MM.1S (cell line): ENCODE data around the gene TBRG4.

ENCODE experiments used
- DNase-seq: peaks from one replicate; pipeline ENCODE4 v3.0.0-alpha.2; 2015
- H2AFZ ChIP-seq: fragments of 300-600 bp; sonication (generic); 2 replicates; pipeline ENCODE4 v1.6.0; 2016; ENCODE audit warnings: antibody characterized with exemption, low read length
- H3F3A ChIP-seq: fragments of 300-600 bp; sonication (generic); 2 replicates; pipeline ENCODE4 v1.6.1; 2016; ENCODE audit warnings: mild to moderate bottlenecking, antibody characterized with exemption, low read length, moderate library complexity, mixed read lengths; ENCODE audit not compliant: insufficient read depth
- H3K27ac ChIP-seq: fragments of 300-600 bp; sonication (generic); 2 replicates; pipeline ENCODE4 v1.5.1; 2016; ENCODE audit warnings: mild to moderate bottlenecking, low read length
- H3K27me3 ChIP-seq: fragments of 300-600 bp; sonication (generic); replicated peaks from 2 replicates; pipeline ENCODE4 v1.6.0; 2016; ENCODE audit warnings: low read length; ENCODE audit not compliant: insufficient read depth
- H3K36me3 ChIP-seq: fragments of 300-600 bp; sonication (generic); replicated peaks from 2 replicates; pipeline ENCODE4 v1.6.1; 2016; ENCODE audit warnings: mild to moderate bottlenecking, low read length, mixed read lengths; ENCODE audit not compliant: insufficient read depth
- H3K4me1 ChIP-seq: fragments of 300-600 bp; sonication (generic); 2 replicates; pipeline ENCODE4 v1.6.1; 2016; ENCODE audit warnings: low read length, mixed read lengths
- H3K4me2 ChIP-seq: fragments of 300-600 bp; sonication (generic); 2 replicates; pipeline ENCODE4 v1.6.0; 2016; ENCODE audit warnings: low read depth, low read length
- H3K4me3 ChIP-seq: fragments of 300-600 bp; sonication (generic); 2 replicates; pipeline ENCODE4 v1.5.1; 2016; ENCODE audit warnings: low read length, mixed read lengths
- H3K79me2 ChIP-seq: fragments of 300-600 bp; sonication (generic); 2 replicates; pipeline ENCODE4 v1.6.1; 2016; ENCODE audit warnings: mixed run types, low read length, mixed read lengths
- H3K9ac ChIP-seq: fragments of 300-600 bp; sonication (generic); 2 replicates; pipeline ENCODE4 v1.6.1; 2016; ENCODE audit warnings: low read length, mixed read lengths
- H3K9me2 ChIP-seq: fragments of 300-600 bp; sonication (generic); replicated peaks from 2 replicates; pipeline ENCODE4 v1.6.1; 2016; ENCODE audit warnings: mild to moderate bottlenecking, low read length, mixed read lengths; ENCODE audit not compliant: insufficient read depth
- H3K9me3 ChIP-seq: fragments of 300-600 bp; sonication (generic); replicated peaks from 2 replicates; pipeline ENCODE4 v1.6.1; 2016; ENCODE audit warnings: mild to moderate bottlenecking, low read length, mixed read lengths; ENCODE audit not compliant: insufficient read depth
- H4K20me1 ChIP-seq: fragments of 300-600 bp; sonication (generic); 2 replicates; pipeline ENCODE4 v1.6.1; 2016; ENCODE audit warnings: mild to moderate bottlenecking, low read length, moderate library complexity, mixed read lengths; ENCODE audit not compliant: insufficient read depth
- EZH2 ChIP-seq: fragments of 300-600 bp; sonication (generic); optimal IDR thresholded peaks from 2 replicates; pipeline ENCODE3; 2017; ENCODE audit warnings: low read depth, mild to moderate bottlenecking, antibody characterized with exemption, low read length, mixed read lengths
- EZH2phosphoT487 ChIP-seq: fragments of 300-600 bp; sonication (generic); IDR thresholded peaks from 2 replicates; pipeline ENCODE4 v1.6.1; 2018; ENCODE audit warnings: antibody characterized with exemption, low read length
- TF ChIP-seq, protein P1 (sequence below): fragments of 300-600 bp; sonication (generic); IDR thresholded peaks from 2 replicates; pipeline ENCODE4 v1.5.1; 2016; ENCODE audit warnings: antibody characterized with exemption, low read length, mixed read lengths

TBRG4 gene

DNA sequence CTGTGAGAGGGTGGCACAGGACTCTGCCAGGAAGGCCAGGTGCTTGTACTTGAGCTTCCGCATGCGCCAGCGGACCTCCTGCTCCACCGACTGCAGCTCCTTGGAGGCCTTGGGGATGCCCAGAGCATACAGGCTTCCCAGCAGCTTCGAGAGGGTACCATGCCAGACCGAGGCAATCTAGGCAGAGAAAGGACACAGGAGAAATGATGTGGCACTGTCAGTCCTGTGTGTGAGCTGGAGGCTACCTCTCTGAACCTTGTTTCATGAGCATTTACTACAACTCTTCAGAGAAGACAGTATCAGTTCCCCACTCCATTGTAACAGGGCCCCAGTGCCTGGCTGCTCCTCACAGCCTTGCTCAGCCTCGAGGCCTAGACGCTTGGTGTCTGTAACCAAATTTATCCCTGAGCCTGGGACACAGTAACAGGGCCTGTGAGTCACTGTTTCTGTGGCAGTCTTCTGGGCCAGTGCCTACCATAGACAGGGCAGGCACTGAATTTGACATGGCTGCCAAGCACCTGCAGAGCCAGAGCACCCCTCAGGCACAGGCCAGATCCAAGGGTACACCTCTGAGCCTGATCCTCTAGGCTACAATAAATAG, 5.8 kb downstream of the TBRG4 start:
- no peak overlapping the region for H2AFZ ChIP-seq
- H3K79me2 ChIP-seq = peaks cover 69% of the 10 kb centered on the region
- H3K27ac ChIP-seq = no peak overlapping the region
- DNase-seq = no peak
- H3K36me3 ChIP-seq = peaks cover 25% of the 10 kb centered on the region
- H3K27me3 ChIP-seq = no peaks in the 10 kb centered on the region
- H3K4me2 ChIP-seq = no peak overlapping the region
- no peaks in the 10 kb centered on the region for H3F3A ChIP-seq
- no peaks in the 10 kb centered on the region for H3K9me2 ChIP-seq
- no peak overlapping the region for H3K9ac ChIP-seq
- TF ChIP-seq, protein P1, sequence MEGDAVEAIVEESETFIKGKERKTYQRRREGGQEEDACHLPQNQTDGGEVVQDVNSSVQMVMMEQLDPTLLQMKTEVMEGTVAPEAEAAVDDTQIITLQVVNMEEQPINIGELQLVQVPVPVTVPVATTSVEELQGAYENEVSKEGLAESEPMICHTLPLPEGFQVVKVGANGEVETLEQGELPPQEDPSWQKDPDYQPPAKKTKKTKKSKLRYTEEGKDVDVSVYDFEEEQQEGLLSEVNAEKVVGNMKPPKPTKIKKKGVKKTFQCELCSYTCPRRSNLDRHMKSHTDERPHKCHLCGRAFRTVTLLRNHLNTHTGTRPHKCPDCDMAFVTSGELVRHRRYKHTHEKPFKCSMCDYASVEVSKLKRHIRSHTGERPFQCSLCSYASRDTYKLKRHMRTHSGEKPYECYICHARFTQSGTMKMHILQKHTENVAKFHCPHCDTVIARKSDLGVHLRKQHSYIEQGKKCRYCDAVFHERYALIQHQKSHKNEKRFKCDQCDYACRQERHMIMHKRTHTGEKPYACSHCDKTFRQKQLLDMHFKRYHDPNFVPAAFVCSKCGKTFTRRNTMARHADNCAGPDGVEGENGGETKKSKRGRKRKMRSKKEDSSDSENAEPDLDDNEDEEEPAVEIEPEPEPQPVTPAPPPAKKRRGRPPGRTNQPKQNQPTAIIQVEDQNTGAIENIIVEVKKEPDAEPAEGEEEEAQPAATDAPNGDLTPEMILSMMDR = no peak
- TF ChIP-seq EZH2 (no peak), EZH2phosphoT487 (no peak)
- no peaks in the 10 kb centered on the region for H4K20me1 ChIP-seq
- H3K4me3 ChIP-seq = no peak overlapping the region
- H3K4me1 ChIP-seq = no peaks in the 10 kb centered on the region
- no peaks in the 10 kb centered on the region for H3K9me3 ChIP-seq

DNA sequence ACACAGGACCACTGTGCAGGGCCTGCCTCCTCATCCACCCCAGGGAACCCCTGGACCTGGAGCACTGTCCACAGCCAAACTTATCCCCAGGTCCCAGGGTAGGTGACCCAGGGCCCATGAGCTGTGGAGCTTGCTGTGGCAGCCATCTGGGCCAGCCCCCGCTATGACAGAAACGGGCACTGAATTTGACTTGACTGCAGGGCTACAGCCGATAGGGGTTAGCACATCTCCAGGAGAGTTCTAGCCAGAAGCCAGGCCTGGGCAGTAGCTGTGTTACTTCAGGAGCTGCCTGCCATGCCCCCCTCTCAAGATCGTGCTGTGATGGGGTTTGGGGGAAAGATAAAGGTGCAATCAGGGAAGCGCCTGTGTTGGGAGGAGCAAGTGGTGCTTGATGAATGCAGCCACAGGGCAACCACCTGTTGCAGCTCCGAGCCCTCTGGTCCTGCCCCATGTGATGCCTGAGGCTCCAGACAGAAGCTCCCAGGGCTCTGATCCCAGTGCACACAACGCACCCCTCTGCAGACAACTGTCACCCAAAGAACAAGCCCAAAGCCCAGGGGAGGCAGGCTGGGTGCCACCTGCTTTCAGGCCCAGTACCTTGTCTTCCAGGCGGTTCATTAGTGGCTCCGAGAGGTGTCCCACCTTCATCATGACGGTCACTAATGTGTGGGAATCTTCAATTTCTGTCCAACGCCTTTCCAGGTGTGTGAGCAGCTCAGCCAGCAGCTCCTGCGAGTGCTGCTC, 6.5 kb downstream of the TBRG4 start:
- H3K4me3 ChIP-seq = no peak overlapping the region
- TF ChIP-seq EZH2 = no peak
- H3K4me2 ChIP-seq = no peak overlapping the region
- H3K9ac ChIP-seq = no peak overlapping the region
- H3K9me3 ChIP-seq = no peaks in the 10 kb centered on the region
- no peaks in the 10 kb centered on the region for H4K20me1 ChIP-seq
- no peak overlapping the region for H3K27ac ChIP-seq
- no peak for DNase-seq
- no peak overlapping the region for H2AFZ ChIP-seq
- peaks cover 63% of the 10 kb centered on the region for H3K79me2 ChIP-seq
- no peaks in the 10 kb centered on the region for H3F3A ChIP-seq
- peaks cover 25% of the 10 kb centered on the region for H3K36me3 ChIP-seq
- no peaks in the 10 kb centered on the region for H3K27me3 ChIP-seq
- no peaks in the 10 kb centered on the region for H3K9me2 ChIP-seq
- no peaks in the 10 kb centered on the region for H3K4me1 ChIP-seq

DNA sequence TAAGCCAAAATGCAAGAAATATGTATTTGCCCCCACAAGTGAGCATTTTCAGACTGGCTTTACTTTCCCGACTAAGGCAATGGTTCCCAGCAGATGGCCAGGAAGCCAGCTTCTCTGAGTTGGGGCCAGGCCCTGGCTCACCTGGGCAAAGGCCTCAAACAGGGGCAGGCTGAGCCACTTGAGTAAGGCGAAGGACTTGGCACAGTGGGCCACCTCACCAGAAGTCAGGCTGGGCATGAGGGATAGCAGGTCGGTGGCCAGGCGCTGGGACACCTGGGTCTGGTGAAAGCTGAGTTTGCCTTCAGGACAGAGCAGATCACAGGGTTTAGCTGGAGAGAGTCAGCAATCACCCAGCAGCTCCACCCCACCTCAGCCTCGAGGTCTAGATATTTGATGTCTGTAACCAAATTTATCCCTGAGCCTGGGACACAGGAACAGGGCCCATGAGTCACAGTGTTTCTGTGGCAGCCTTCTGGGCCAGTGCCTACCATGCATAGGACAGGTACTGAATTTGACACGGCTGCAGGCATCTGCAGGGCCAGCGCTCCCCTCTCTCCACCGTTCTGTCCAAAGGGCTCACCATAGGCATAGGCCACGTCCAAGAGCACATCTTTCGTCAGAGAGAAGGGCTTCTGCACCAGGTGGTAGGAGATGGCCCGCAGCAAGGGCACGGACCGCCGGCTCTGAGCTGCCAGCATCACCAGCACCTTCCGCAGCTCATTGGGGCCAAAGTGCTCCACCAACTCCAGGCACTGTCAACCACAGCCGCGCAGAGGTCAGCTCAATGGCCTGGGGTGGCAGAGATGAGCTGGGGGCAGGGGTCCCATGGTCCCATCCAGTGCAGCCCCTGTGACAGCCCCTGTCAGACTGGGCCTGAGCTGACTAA, 7.3 kb downstream of the TBRG4 start:
- Histone ChIP-seq H3K4me2 (no peak overlapping the region), H4K20me1 (no peaks in the 10 kb centered on the region), H3K36me3 (peaks cover 28% of the 10 kb centered on the region), H2AFZ (no peak overlapping the region), H3K79me2 (peaks cover 55% of the 10 kb centered on the region), H3K9me3 (no peaks in the 10 kb centered on the region), H3K9me2 (no peaks in the 10 kb centered on the region), H3K4me1 (no peaks in the 10 kb centered on the region), H3K4me3 (no peak overlapping the region), H3K27me3 (no peaks in the 10 kb centered on the region), H3K27ac (no peak overlapping the region), H3F3A (no peaks in the 10 kb centered on the region), H3K9ac (no peak overlapping the region)
- TF ChIP-seq EZH2 (no peak), EZH2phosphoT487 (no peak)
- TF ChIP-seq, protein P1 = no peak
- no peak for DNase-seq
